Mucosa of gallbladder (tissue), 1 donor: ENCODE results near the gene UMODL1. TPM values are rescaled to one million over a fixed set of nuclear protein-coding genes. Genes with fewer than 3 reads are reported as not detected.
A peak's percentile ranks its signal among the peaks of the same experiment; 100 is the strongest.
"Not testable (repeated sequence)": the region's sequence is repeated elsewhere in the genome, so short reads cannot be mapped to it uniquely, and the experiment has no call there.

Experiments used
- DNase-seq: peaks from one replicate; pipeline ENCODE4 v3.0.0-alpha.2; 2020; ENCODE audit warnings: low spot score
- total RNA-seq: library from RNA; stranded (reverse); gene quantifications from one replicate; pipeline ENCODE4 v1.2.1, GENCODE V29; 2021
- donor health status: DM: no; HTN: no; CAD: no.

Gene UMODL1
- total RNA-seq, 1 donor from 2014 or later = not detected

GRCh38 chr21:42061195-42061985, 9.7 kb upstream of the UMODL1 start:
- no peak for DNase-seq

DNA sequence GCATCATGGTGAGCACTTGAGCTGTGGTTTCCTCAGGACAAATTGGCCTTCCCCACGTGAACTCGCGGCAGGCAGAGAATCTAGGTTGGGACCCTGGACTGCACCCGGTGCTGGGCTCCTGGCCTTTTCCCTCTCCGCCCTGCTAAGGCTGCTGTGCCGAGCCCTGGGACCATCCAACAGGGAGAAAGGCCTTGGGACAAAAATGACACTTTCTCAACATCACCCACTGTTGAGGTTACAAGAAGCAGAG, 9.2 kb upstream of the UMODL1 start:
- DNase-seq = no peak

DNA sequence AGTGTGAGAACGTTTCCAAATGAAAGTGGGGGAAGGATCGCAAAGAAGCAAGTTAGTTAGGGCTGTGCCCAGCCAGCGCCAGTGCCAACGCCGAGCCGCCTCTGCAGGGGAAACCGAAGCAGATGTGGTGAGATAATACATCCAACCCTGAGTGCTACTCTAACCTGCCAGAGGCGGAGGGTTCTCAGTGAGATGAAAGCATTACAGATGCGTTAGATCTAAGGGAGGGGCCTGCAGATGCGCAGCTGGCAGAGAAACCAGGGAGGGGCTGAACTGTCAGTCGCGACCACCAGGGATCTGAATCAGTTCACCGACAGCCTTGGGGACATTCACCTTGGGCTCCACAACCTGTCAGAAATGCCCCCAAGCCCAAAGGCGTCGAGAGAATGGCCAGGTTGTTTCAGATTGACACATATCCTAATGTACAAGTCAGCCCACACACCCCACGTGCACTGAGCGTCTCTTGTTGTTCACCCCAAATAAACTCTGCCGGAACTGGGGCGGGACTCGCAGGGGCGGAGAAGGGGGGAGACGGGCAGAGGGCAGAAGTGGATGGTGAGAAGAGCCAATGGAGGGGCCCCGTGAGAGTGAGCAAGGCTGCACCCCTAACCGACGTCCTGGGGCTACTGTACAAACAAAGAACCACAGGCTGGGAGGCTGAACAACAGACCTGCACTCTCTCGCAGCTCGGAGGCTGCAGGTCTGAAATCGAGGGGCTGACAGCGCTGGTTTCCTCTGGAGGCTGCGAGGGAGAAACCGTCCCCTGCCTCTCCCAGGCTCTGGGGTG, 8.7 kb upstream of the UMODL1 start:
- DNase-seq = peak; percentile 57

- no peak for DNase-seq
These were observed 7.9 kb upstream of the UMODL1 start for GRCh38 chr21:42063191-42063570.

DNA sequence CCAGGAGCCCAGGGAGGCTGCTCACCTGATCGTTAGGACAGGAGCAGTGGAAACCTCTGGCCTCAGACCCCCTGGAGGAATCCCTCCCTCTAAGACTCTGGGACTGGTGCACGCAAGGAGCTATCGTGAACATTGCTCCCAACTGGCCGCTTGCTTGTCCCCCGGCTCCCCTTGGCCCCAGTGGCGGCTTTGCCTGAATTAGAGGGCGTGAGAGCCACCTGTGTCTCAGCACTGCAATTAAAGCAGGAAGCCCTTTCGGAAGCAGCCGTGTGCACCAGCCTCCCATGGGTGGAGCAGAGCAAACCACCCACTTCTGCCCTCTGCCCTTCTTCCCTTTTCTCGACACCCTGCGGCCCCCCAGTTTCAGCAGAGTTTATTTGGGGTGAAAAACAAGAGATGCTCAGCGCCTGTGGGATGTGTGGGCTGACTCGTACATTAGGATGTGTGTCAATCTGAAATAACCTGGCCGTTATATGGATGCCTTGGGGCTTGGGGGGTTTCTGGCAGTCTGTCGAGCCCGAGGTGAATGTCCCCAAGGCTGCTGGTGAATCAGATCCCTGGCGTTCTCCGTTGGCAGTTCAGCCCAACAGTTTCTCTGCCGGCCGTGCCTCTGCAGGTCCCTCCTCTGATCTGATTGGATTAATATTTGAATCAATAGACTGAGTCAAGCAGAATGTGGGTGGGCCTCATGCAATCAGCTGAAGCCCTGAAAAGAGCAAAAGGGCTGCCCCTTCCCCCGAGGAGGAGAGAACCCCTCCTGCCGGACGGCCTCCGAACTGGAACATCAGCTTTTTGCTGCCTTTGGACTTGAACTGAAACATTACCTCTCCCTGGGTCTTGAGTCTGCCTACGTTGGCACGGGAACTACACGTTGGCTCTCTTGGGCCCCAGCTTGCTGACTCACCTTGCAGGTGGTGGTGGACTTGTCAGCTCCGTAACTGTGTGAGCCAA, 7.3 kb upstream of the UMODL1 start:
- DNase-seq = no peak

DNA sequence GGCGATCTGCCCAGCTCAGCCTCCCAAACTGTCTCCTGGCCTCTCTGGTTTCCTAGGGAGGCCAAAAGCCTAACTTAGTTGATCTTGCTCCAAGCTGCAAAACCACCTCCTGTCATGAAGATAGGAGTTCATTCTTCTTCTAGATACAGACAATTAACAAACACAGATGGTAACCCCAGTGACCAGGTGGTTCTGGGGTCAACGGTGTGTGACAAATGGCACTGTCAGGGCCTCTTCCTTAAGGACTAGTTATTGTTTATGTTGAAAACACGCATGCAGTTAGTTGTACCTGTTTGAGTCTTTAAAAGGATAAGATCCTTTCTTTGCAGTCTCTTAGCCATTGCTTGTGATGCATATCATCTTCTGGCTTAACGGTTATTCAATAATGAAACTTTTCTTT, 4.6 kb upstream of the UMODL1 start:
- no peak for DNase-seq

- DNase-seq = no peak
These were observed 3.4 kb upstream of the UMODL1 start for GRCh38 chr21:42067531-42068255.

DNA sequence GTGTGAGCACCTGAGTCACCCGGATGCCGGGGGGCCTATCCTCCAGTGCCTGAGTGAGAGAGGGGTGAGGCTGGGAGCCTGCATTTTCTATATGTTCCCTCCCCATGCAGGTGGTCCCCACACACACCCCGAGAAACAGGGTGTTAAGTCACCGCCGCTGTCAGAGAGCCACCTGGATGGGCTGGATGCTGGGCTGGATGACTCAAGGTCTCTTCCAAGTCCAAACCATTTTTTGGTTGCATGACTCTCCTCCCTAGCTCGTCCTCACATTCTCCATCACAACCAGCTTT, 2.9 kb upstream of the UMODL1 start:
- DNase-seq = no peak

DNA sequence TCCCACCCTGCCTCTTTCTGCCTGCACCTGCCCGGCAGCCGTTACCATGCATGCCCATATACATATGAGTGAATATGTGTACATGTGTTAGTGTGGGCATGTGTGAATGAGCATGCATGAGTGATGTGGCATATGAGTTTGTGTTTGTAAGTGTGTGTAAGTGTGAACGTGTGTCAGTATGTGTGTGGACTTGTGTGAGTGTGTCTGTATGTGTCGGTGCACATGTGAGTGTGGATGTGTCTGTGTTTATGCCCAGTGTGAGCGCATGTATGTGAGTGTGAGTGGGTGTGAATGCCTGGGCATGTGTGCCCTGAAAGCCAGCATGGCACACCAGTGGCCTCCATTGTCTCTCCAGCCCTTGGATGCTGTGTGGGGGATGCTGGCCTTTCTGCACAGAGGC, 2.5 kb upstream of the UMODL1 start:
- no peak for DNase-seq

DNA sequence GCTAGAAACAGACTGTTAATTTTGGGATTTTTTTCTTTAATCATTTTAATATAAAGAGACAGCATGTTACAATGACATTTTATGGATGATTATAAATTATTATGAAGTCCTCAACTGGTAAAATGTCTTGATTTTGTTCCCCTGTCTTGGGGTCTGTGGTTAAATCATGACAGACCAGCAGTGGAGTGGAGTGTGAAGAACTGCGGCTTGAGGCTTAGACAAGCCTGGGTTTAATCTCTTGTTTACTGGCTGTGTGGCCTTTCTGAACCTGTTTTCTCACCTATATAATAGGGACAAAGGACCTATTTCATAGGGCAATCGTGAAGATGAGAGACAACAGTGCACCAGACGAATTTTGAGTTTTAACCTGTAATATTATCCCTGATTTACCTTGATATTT, 1.8 kb upstream of the UMODL1 start:
- DNase-seq = no peak

DNA sequence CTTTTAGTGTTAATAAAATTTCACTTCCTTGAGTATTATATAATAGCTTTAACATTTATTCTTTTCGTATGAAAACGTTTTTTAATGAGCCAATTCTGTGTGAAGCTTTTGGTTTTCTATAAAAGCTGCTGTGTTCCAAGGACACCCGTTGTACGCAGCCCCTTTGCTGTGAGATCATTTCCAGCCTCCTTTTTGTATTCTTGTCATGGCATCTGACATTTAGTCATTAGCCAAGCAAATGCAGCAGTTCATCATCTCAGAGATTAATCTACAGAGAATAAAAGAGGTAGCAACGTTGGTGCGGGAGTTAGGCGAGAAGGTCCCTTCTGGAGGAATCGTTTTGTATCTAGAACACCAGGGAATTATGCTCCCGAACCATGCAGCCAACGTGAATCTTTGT, 1.3 kb upstream of the UMODL1 start:
- DNase-seq = no peak

DNA sequence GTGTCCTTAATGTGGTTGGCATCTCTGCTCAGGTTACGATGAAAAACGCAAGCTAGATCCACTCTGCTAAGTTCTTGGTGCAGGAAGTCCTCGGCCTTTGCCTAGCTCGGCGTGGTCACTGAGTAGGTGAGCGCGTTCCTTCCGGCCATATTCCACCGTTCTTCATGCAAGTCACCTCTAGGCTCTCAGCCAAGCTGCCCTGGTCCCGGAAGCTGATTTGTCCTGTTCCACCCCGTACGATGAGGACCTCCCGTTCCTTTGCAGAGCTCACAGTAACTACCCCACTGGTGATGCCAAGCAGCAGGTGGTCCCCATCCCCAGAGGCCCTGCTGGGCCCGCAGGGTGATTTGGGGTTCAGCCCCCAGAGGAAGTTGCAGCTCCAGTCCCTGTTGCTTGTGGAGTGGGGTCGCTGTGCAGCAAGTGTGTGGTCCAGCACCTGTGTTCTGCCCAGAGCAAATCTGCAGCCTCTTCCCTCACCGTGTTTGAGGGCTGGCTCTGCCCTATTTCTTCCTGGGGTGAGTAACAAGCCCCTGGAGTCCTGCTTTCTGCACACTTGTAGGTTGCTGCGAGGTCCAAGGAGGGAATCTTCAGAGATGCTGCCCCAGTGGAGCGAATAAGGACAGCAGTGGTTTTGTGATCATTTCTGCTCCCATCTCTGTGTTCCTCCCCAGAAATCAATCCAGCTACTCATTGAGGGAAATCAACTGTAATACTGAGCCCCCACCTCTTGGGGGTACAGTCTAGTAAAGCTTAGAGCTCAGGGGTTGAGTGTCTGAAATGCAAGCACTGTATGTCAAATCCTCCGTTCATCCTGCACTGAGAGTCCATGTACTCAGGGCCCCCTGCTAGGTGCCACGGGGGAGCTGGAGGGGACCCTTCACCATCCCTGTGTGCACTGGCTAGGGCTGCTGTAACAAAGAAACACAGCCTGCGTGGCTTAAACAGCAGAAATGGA, 2.3 kb downstream of the UMODL1 start:
- no peak for DNase-seq

- no peak for DNase-seq
These were observed 4.8 kb downstream of the UMODL1 start for GRCh38 chr21:42075686-42076471.

- DNase-seq = not testable (repeated sequence)
These were observed 6.6 kb downstream of the UMODL1 start for GRCh38 chr21:42077685-42078238.

DNA sequence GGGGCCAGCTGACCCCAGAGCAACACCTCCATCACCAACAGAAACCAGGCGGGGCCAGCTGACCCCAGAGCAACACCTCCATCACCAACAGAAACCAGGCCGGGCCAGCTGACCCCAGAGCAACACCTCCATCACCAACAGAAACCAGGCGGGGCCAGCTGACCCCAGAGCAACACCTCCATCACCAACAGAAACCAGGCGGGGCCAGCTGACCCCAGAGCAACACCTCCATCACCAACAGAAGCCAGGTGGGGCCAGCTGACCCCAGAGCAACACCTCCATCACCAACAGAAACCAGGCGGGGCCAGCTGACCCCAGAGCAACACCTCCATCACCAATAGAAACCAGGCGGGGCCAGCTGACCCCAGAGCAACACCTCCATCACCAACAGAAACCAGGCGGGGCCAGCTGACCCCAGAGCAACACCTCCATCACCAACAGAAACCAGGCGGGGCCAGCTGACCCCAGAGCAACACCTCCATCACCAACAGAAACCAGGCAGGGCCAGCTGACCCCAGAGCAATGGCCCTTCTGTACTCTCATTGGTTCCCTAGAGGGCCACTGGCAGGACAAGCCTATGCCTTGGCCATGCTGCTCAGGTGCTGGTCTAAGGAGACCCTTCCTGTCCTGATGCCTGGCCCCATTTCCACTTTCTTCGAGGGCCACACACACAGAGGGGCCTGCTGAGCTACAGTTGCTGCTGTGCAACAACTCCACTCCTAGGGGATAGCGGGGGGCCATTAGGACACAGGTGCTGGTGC, 7.3 kb downstream of the UMODL1 start:
- not testable (repeated sequence) for DNase-seq

GRCh38 chr21:42079008-42079938, 8.2 kb downstream of the UMODL1 start:
- no peak for DNase-seq

DNA sequence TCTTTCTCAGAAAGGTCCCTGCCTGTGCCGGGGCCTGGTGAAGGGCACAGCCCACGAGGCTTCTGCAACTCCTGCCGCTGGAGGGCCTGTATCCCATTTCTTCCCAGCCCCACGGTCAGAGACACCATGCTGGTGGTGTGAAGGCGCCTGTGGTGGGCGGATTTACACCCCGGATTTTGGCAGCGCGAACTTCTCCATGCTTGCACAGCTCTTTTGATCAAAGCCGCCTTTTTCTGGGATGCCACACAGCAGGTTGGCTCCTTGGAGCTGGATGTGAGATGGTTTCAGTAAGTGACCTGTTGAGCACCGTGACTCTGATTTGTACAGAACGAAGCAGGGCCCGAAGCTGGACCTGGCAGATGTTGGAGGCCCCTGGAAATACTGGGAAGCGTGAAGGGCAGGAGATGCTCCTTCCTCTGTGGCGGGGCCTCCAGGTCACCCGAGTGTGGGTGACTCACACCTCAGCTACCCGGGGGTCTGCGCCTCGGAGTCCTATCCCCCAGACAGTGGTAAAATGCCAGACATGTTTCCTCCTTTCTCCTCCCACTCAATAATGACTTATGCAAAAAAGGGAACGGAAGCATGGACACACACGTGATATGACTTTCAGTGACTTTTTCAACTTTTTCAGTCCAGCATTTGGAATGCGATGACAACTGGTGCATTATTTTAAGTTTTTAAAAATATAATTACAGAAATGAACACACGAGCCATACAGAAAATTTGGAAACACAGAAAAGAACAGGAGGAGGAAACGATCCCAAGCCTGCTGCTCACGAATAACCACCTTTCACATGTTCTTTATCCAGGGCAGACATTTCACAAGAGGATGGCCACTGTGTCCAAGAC, 9.0 kb downstream of the UMODL1 start:
- DNase-seq = no peak
